Spinal cord (tissue), 10 donors: ENCODE data around the gene ZNF483. TPM values are rescaled to one million over a fixed set of nuclear protein-coding genes. Genes with fewer than 3 reads are reported as not detected.
"Not testable (repeated sequence)": the region's sequence is repeated elsewhere in the genome, so short reads cannot be mapped to it uniquely, and the experiment has no call there.

Experiments
- DNase-seq, 6 donors: peaks; one replicate each; pipeline versions ENCODE4 v3.0.0 to v3.0.0-alpha.2; 2013 to 2015; ENCODE audit warnings: low spot score in 6 of 6, low read depth in 4 of 6
- H3K27ac ChIP-seq: one replicate; pipeline ENCODE4 v1.5.1; 2013; ENCODE audit warnings: low read depth, low read length, control low read depth
- H3K27me3 ChIP-seq: one replicate; pipeline ENCODE4 v1.6.1; 2013; ENCODE audit warnings: low read length; ENCODE audit not compliant: control insufficient read depth, insufficient read depth
- H3K36me3 ChIP-seq: one replicate; pipeline ENCODE4 v1.6.1; 2013; ENCODE audit warnings: low read length; ENCODE audit not compliant: control insufficient read depth, insufficient read depth
- H3K4me1 ChIP-seq: one replicate; pipeline ENCODE4 v1.6.1; 2013; ENCODE audit warnings: low read length; ENCODE audit not compliant: control insufficient read depth, insufficient read depth
- H3K4me3 ChIP-seq: one replicate; pipeline ENCODE4 v1.5.1; 2013; ENCODE audit warnings: low read depth, low read length, control low read depth
- H3K9me3 ChIP-seq: one replicate; pipeline ENCODE4 v1.6.1; 2013; ENCODE audit warnings: low read length; ENCODE audit not compliant: control insufficient read depth, insufficient read depth
- WGBS: methylation state at CpG from one replicate; pipeline ENCODE4 v1.1.5; 2013; ENCODE audit warnings: missing lambda C conversion rate; ENCODE audit not compliant: insufficient coverage; 5-methylcytosine and 5-hydroxymethylcytosine counted together
- polyA plus RNA-seq, 2 donors: library from polyadenylated mRNA; unstranded; fragments of 120-200 nt; gene quantifications; one replicate each; pipeline ENCODE4 v1.2.1, GENCODE V29; 2013; ENCODE audit not compliant: insufficient read length in 2 of 2
- total RNA-seq, 2 donors: library from RNA; depleted of rRNA in 1 of 2; stranded (reverse); fragments of 120-200 nt in 1 of 2; fragments of >200 nt in 1 of 2; gene quantifications; one replicate each; pipeline versions ENCODE4 v1.2.3 to v1.2.4, GENCODE V29; 2013 to 2014
- donor health status: healthy.

The ZNF483 gene
- total and polyA plus RNA-seq, 4 donors = 4.3 to 92.8 (median 20.6) TPM

DNA sequence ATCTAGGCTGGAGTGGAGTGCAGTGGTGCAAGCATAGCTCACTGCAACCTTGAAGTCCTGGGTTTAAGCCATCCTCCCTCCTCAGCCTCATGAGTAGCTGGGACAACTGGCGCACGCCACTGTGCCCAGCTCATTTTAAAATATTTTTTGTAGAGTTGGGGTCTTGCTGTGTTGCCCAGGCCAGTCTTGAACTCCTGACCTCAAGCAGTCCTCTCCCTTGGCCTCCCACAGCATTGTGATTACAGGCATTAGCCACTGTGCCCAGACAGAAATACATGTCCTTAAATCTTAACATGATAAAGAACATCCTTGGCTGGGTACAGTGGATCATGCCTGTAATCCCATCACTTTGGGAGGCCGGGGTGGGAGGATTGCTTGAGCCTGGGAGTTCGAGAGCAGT lies 6.7 kb downstream of the ZNF483 start:
- 100% methylated on average over 2 of the region's 4 CpGs for WGBS
- Histone ChIP-seq H3K9me3 (peaks cover 2% of the 10 kb centered on the region), H3K4me3 (no peak overlapping the region), H3K27ac (no peak overlapping the region), H3K36me3 (peaks cover 42% of the 10 kb centered on the region), H3K27me3 (no peaks in the 10 kb centered on the region), H3K4me1 (no peaks in the 10 kb centered on the region)
- no peak for DNase-seq

DNA sequence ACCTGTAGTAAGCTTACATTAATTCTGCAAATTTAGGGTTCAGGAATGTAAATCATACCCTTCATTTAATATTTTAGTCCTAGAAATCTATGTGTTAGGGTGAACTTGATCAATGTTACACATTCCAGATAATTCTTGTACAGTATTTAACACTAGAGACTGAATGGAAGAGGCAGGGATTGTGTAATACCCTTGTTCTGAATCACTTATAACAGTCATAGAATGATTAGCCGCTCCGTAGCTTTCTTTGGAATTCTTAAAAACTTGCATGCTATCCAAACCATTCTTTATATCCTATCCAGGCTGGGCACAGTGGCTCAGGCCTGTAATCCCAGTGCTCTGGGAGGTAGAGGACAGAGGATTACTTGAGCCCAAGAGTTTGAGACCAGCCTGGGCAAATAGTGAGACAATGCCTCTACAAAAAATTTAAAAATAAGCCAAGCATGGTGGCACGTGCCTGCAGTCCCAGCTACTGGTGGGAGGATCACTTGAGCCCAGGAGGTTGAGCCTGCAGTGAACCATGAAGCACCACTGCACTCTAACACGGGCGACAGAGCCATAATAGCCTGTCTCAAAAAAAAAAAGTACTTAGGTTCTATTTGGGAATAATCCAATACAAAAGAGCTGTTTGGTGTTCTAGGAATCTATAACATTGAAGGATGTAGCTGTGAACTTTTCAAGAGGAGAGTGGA lies 8.3 kb downstream of the ZNF483 start:
- Histone ChIP-seq H3K27ac (no peak overlapping the region), H3K36me3 (peaks cover 53% of the 10 kb centered on the region), H3K4me1 (no peaks in the 10 kb centered on the region), H3K4me3 (no peak overlapping the region), H3K9me3 (peaks cover 6% of the 10 kb centered on the region), H3K27me3 (no peaks in the 10 kb centered on the region)
- WGBS = 92% methylated on average over 1 of the region's 5 CpGs
- no peak for DNase-seq

DNA sequence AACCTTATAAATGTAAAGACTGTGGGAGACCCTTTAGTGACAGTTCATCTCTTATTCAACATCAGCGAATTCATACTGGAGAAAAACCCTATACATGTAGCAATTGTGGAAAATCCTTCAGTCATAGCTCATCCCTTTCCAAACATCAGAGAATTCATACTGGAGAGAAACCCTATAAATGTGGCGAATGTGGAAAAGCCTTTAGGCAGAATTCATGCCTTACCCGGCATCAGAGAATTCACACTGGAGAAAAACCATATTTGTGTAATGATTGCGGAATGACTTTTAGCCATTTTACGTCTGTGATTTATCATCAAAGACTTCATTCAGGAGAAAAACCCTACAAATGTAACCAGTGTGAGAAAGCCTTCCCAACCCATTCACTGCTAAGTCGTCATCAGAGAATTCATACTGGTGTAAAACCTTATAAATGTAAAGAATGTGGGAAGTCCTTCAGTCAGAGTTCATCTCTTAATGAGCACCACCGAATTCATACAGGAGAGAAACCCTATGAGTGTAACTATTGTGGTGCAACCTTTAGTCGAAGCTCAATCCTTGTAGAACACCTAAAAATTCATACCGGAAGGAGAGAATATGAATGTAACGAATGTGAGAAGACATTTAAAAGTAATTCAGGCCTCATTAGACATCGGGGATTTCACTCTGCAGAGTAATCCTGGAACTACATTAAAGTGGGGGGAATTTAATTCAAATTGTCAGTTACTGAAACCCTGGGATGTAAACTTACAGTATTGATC lies 17.7 kb downstream of the ZNF483 start:
- Histone ChIP-seq H3K36me3 (peaks cover 21% of the 10 kb centered on the region), H3K4me3 (no peak overlapping the region), H3K27ac (no peak overlapping the region), H3K4me1 (no peaks in the 10 kb centered on the region), H3K27me3 (no peaks in the 10 kb centered on the region), H3K9me3 (peaks cover 46% of the 10 kb centered on the region)
- no peak for DNase-seq
- WGBS = 93% methylated on average over 3 of the region's 11 CpGs

DNA sequence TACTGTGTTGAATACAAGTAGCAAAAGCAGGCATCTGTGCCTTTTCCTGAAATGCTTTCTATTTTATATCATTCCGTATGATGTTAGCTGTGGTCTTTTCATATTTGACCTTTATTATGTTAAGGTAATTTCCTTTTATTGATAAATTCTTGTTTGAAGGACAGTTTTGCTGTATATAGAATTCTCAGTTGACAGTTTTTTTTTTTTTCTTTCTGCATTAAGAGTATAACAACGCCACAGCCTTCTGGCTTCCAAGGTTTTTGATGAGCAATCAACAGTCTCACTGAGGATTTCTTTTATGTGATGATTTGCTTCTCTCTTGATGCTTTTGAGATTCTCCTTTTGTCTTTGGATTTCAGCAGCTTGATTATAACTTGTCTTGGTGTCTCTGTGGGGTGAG lies 23.6 kb downstream of the ZNF483 start:
- WGBS = 100% methylated on average over 1 of the region's 2 CpGs
- Histone ChIP-seq H3K36me3 (no peaks in the 10 kb centered on the region), H3K4me3 (no peak overlapping the region), H3K27me3 (no peaks in the 10 kb centered on the region), H3K27ac (no peak overlapping the region), H3K9me3 (peaks cover 55% of the 10 kb centered on the region), H3K4me1 (no peaks in the 10 kb centered on the region)
- no peak for DNase-seq

DNA sequence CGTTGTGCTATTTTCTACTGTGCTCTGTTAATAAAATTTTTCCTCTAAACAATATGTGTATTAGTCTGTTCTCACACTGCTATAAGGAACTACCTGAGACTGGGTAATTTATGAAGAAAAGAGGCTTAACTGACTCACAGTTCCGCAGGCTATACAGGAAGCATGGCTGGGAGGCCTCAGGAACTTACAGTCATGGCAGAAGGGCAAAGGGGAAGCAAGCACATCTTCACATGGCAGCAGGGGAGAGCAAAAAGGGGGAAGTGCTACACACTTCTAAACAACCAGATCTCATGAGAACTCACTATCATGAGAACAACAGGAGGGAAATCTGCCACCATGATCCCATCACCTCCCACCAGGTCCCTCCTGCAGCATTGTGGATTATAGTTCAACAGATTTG lies 30.4 kb downstream of the ZNF483 start:
- not testable (repeated sequence) for DNase-seq, H3K4me3 ChIP-seq, H3K4me1 ChIP-seq, H3K36me3 ChIP-seq, H3K27ac ChIP-seq, H3K9me3 ChIP-seq, H3K27me3 ChIP-seq
- WGBS = 67% methylated on average over 1 of the region's 2 CpGs

DNA sequence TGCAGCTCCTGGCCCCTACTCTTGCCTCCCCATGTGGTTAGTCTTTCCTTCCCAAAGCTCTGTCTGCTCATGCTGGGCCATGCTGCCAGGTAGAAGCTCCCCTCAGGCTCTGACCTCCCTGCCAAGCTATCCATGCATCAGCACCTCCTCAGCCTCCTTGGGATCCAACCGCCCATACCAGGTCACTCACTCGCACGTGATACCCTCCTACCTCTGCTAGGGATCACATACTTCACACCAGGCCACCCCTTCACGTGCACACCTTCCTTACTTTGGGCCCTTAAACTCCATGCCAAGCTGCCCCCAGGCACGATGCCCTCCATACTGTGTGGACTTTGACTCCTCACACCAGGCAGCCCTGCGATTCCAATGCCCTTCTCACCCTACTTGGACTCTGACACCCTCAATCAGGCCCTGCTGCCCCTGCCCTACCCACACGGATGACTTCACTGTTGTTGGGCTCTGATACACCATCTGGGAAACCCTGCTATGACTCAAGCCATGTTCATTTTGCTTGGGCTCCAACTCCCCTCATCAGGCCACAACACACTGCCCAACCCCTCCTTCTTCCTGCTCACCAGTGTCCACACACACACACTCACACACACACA lies 34.1 kb downstream of the ZNF483 start:
- Histone ChIP-seq H3K36me3 (peaks cover 4% of the 10 kb centered on the region), H3K4me3 (no peak overlapping the region), H3K27ac (no peak overlapping the region), H3K27me3 (no peaks in the 10 kb centered on the region), H3K4me1 (no peaks in the 10 kb centered on the region), H3K9me3 (no peaks in the 10 kb centered on the region)
- DNase-seq = no peak
- 98% methylated on average over 7 of the region's 7 CpGs for WGBS

DNA sequence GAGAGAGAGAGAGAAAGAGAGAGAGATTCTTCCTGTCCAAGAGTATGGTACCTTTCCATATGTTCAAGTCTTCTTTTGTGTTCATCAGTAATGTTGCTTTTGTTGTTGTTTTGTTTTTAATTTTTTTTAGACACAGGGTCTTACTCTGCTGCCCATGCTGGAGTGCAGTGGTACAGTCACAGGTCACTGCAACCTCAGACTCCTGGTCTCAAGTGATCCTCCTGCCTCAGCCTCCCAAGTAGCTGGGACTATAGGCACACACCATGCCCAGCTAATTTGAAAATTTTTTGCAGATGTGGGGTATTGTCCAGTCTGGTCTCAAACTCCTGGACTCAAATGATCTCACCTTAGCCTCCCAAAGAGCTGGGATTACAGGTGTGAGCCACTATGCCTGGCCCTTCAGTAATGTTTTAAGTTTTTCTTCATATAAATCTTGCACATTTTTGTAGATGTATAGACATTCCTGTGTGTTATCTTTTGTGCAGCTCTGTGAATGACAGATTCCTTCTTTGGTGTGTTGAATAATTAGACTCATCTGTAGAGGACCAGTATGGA lies 36.3 kb downstream of the ZNF483 start:
- no peaks in the 10 kb centered on the region for H3K27me3 ChIP-seq
- no peaks in the 10 kb centered on the region for H3K4me1 ChIP-seq
- H3K27ac ChIP-seq = no peak overlapping the region
- H3K9me3 ChIP-seq = no peaks in the 10 kb centered on the region
- peaks cover 21% of the 10 kb centered on the region for H3K36me3 ChIP-seq
- no peak for DNase-seq
- no peak overlapping the region for H3K4me3 ChIP-seq

DNA sequence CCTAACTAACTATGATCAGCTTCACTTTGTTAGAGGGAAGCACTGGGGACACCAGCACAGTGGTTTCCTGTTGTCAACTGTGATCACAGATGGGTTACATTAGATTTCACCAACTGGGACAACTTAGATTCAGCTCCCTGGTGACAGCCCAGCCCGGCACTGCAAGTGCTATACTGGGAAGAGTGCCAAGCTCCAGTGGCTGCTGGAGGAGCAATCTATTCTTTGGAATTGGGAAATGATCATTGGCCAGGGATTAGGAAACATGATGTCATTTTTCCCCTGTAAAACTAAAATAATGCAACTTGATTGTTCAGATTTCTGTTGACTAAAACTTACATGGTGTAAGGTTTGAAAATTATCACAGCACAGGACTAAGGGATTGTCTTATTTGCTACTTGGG lies 41.3 kb downstream of the ZNF483 start:
- peak in 4 of 6 donors; percentile 4 to 55 (median 12) for DNase-seq
- Histone ChIP-seq H3K36me3 (peaks cover 37% of the 10 kb centered on the region), H3K27ac (no peak overlapping the region), H3K4me1 (no peaks in the 10 kb centered on the region), H3K9me3 (no peaks in the 10 kb centered on the region), H3K4me3 (no peak overlapping the region), H3K27me3 (no peaks in the 10 kb centered on the region)
- WGBS = 33% methylated on average over 1 of the region's 1 CpG

DNA sequence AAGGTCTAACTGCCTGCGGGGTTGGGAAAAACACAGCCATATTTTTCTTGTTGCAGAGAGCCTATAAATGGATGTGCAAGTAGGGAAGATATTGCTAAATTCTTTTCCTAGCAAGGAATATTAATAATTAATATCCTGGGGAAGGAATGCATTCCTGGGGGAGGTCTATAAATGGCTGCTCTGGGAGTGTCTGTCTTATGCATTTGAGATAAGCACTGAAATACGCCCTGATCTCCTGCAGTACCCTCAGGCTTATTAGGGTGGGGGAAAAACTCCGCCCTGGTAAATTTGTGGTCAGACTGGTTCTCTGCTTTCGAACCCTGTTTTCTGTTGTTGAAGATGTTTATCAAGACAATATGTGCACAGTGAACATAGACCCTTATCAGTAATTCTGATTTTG lies 43.1 kb downstream of the ZNF483 start:
- H3K9me3 ChIP-seq, H3K27me3 ChIP-seq, H3K27ac ChIP-seq, DNase-seq, H3K4me1 ChIP-seq, H3K4me3 ChIP-seq: not testable (repeated sequence)
- H3K36me3 ChIP-seq = peaks cover 37% of the 10 kb centered on the region
- WGBS = 100% methylated on average over 3 of the region's 4 CpGs
